ENCODE results near the gene TAS2R41.

GRCh38 chr7:143447466-143447865 is 30.2 kb upstream of the TAS2R41 start:
- TF ChIP-seq POLR2AphosphoS5 (IDR thresholded peaks at IDR 0.05; ENCODE audit: borderline replicate concordance, low read depth, low read length) (no peak), EZH2 (IDR thresholded peaks at IDR 0.05) (no peak)
